H1 (cell line): ENCODE results near the gene LPCAT1. TPM values are rescaled to one million over a fixed set of nuclear protein-coding genes. Genes with fewer than 3 reads are reported as not detected.

Source experiments
- SIN3A ChIP-seq, 2 experiments: IDR thresholded peaks in 1 of 2; conservative IDR thresholded peaks in 1 of 2; 2 replicates each; pipeline ENCODE4 v1.6.1; 2011 to 2012; ENCODE audit warnings: low read length in 2 of 2, improper control_type of control experiment in 1 of 2, low read depth in 1 of 2, mild to moderate bottlenecking in 1 of 2
- USF2 ChIP-seq: IDR thresholded peaks from 2 replicates; pipeline ENCODE4 v1.6.1; 2011; ENCODE audit warnings: low read length, improper control_type of control experiment
- polyA plus RNA-seq, 7 experiments: library from polyadenylated mRNA; depleted of rRNA in 3 of 7; stranded (reverse) in 5 of 7; unstranded in 2 of 7; fragments of >200 nt in 5 of 7; fragments of 200-250 nt in 2 of 7; gene quantifications; 1 replicate in 5 of 7; 2 replicates in 1 of 7; 4 replicates in 1 of 7; pipeline versions ENCODE4 v1.2.1 to v1.2.3, GENCODE V29; 2011 to 2013; ENCODE audit warnings: missing spikeins in 2 of 7, mixed read lengths in 2 of 7
- total RNA-seq: library from RNA; stranded (reverse); fragmentation: NEBNext Ultra II Directional; extraction: Animal tissue kit (Norgen Biotek cat#: 25700); gene quantifications from 2 replicates; pipeline ENCODE4 v1.2.1, GENCODE V29; 2021

Gene LPCAT1
- total and polyA plus RNA-seq, 2 of the 8 experiments (the other 6 are each of a cell fraction or from before 2014, with no cell fraction given): 107 to 260 TPM

GRCh38 chr5:1546556-1546955, 22.8 kb upstream of the LPCAT1 start (continued):
- no peak for TF ChIP-seq USF2
- no peak for TF ChIP-seq SIN3A (conservative IDR thresholded peaks at IDR 0.05 in 1 of 2, IDR thresholded peaks at IDR 0.05 in 1 of 2; ENCODE audit: low read depth in 1 of 2, low read length in 2 of 2)
- TF ChIP-seq, all 59 proteins: peak for 0
